NCI-H2107 (cell line): ENCODE results near the gene ARHGAP15.

Experiments used
- DNase-seq: peaks from one replicate; lab custom pipeline; 2025; lab: John Stamatoyannopoulos, UW

ARHGAP15 gene

DNA sequence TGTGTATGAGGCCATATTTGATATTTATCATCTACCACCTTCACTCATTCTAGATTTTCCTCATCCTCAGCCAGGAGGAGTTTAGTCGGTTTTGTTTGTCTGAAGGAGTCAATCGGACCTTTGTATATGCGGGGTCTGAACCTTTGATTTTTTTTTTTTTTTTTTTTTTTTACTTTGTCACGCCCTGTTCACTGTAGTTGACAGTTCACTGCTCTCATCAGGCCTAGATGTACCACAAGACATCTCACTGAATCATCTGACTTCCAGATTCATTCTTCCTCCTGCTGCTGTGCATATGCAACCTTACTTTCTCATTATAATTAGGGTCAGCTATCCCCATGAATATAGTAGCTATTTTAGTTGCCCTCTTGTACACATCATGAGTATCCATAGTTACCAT is 133.2 kb downstream of the ARHGAP15 start:
- DNase-seq, result no peak

DNA sequence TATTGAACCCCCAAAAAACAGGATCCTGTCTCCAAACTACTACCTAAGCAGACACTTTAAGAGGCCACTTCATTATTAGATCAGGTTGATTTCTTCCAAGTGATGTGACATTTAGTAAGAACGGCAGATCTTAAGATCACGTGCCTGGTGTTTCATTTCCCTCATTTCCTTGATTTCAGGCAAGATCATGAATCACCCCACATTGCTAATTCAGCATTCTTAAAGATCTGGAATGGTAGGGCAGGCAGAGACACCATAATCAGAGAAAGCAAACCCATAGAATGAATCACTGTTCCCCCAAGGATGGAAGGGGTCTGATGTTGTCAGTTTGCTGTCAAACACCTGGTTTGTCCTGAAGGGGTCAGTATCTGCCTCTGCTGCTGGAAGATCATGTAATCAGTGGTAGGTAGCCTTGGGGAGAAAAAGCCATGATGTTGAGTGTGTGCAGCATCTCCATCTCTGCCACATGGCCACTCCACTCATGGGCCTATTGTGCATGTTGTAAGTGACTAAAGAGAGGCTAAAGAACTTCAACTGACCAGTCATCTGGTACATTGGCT is 133.9 kb downstream of the ARHGAP15 start:
- DNase-seq, result no peak

DNA sequence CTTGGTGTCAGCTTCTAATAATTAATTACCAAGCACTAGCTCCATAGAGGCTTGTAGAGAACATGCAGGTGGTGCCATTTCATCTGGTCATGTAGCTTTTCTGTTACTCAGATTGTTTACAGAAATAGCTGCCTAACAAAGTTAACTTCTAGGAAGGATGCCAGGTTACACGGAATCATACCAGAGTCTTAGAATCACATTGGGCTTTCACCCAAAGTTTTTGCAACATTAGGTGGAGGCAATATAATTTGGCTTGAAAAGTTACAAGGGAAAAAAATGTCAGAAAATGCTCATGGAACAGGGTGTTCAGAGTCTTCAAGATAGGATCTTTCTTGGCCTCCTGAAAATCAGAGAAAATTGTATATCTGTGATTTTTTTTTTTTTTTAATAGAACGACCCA is 135.6 kb downstream of the ARHGAP15 start:
- DNase-seq, result no peak

GRCh38 chr2:143279672-143280071 is 150.5 kb downstream of the ARHGAP15 start:
- no peak for DNase-seq

GRCh38 chr2:143280097-143280757 is 151.0 kb downstream of the ARHGAP15 start:
- DNase-seq, result no peak

- DNase-seq, result no peak
These were observed 153.5 kb downstream of the ARHGAP15 start for GRCh38 chr2:143282684-143283083.

GRCh38 chr2:143284087-143284675 is 155.0 kb downstream of the ARHGAP15 start:
- no peak for DNase-seq

- no peak for DNase-seq
These were observed 159.8 kb downstream of the ARHGAP15 start for GRCh38 chr2:143289025-143289424.

- no peak for DNase-seq
These were observed 161.0 kb downstream of the ARHGAP15 start for GRCh38 chr2:143290221-143290620.

DNA sequence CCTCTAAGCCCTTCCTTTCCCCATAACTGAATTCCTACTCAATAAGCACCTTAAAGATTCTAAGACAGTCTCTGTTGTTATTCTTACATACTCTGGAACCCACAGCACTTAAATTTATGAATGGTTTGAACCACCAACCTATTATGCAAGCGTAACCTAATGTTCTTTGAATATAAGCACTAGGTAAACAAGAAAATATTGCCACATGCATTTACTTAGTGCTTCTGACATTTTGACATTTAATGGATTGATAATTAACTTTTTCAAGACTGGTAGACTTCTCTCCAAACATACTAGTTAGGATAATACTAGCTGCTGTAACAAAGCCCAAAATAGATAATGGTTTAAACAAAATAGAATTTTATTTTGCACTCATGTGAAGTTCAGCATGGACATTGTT is 164.8 kb downstream of the ARHGAP15 start:
- DNase-seq, result no peak

- no peak for DNase-seq
These were observed 166.9 kb downstream of the ARHGAP15 start for GRCh38 chr2:143296089-143296488.

DNA sequence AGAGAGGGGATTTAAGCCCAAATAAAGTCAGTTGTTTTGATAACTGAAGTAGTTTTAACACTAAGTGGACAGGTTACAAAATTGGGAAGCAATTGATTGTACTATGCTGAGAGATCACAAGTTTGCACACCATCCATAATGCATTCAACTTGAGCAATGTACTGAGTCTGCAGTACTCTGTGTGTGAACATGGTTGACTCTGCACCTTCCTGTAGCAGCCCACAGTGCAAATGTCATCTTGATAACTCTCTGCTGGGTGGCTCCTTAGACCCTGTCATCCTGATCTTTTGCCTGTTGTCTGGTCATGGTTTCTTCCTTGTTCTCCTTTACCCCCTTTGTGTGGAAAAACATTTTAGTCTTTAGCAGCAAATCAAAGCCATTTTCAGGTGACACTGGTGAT is 168.0 kb downstream of the ARHGAP15 start:
- no peak for DNase-seq

- no peak for DNase-seq
These were observed 171.3 kb downstream of the ARHGAP15 start for GRCh38 chr2:143300536-143300935.

- no peak for DNase-seq
These were observed 182.2 kb downstream of the ARHGAP15 start for GRCh38 chr2:143311426-143311825.

DNA sequence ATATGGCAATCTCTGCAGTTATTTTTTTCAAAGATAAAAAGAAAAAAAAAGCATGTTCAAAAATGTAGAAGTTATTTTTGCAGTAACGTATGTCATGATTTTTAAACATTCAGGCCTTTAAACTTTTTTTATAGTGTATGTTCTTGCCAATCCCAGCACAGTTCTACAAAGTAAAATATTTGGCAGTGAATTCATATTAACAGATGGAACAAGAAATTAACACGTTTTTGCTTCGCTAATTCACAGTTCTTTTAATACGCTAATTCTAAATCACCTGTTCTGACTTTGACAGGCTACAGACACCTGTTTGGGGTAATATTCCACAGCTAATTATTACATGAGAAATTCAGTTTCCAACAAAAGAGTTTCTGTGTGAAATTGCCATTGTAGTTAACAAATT is 183.2 kb downstream of the ARHGAP15 start:
- no peak for DNase-seq

DNA sequence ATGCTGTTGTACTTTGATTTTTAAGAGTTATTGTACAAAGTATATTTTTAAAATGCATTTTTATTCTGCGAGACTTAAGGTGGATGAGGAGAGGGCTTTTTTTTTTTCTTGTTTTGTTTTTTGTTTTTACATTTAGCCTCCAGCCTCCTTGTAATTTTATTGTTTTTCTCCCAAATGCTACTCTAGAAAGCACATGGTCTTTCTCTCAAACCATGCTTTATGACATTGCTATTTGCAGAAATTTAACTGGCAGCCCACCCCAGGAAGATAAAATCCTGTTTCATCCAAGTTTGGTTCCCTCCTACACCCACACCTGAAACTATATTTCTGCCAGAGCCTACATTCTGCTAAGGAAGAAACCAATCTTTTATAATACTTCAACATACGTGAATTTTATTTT is 184.6 kb downstream of the ARHGAP15 start:
- DNase-seq, result no peak

DNA sequence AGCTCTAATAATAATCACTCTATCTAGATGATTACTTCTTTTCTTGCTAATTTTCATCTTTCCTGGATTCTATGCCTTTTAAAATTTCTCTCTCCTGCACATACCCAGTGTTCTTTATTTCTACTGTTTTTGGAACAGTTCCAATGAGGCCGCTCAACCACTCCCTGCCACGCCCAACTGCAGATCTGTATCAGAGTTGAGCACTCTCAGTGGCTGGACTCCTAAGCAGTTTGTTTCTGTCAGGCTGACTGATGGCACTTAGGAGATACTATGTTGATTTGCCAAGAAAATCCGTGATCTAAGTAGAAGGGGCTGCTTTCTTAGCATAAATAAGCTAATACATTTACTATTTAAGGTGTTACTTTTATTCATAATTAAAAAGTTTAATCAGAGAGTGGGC is 192.8 kb downstream of the ARHGAP15 start:
- DNase-seq, result no peak

DNA sequence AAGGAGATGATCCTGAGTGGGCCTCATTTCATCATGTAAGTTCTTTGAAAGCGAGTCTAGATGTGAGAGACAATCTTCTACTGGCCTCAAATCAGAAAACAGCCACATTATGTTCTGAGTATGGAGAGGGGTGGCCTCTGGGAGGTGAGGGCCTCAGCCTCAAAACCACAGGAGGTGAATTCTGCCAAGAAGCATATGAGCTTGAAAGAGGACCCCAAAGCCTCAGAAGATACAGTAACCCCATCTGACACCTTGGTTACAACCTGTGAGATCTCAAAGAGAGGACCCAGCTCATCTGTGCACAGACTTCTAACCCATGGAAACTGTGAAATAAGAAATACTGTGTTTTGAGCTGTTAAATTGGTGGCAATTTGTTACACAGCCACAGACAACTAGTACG is 200.1 kb downstream of the ARHGAP15 start:
- DNase-seq, result no peak

DNA sequence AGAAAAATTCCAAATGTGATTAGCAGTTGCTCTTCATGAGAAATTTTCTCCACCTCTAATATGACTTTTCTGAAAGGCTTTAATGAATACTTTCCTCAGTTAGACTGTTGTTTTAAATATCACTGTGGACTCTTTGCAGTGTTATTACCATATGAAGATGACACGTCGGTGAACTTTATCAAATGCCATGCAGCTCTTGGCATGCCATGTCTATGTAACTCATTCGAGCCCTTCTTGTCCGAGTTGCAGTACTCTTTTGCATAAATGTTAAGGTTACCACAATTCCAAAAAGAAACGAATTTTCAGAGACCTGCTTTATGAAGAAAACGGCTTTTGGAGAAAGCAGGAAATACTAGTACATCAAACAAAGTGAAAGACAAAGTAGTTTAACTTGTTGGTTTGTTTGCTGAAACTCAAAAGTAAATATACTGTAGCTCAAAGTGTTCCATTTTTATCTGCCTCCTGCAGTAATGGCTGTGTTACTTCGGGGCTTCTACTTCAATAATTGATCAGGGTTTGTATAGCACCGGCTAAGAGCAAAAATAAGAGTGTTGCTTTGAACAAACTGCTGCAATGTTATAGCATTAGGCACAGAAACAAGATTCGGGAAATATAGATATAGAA is 204.1 kb downstream of the ARHGAP15 start:
- no peak for DNase-seq

DNA sequence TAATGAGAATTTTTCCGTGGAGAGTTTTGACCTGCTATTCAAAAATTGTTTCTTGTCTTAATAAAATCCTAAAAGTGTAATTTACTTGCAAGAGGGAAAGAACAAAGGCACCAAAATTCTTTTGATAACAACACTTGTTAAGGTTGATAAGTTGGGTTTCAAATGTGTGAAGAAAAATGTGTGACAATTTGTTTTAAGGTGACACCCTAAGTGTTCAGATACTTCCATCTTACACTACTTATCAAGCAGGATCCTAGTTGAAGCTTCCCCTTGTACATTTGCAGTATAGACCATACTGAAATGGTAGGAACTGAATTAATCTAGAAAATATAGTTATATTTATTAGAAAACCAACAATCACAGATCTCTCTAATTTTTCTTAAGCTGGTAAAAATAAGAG is 204.6 kb downstream of the ARHGAP15 start:
- DNase-seq, result no peak

DNA sequence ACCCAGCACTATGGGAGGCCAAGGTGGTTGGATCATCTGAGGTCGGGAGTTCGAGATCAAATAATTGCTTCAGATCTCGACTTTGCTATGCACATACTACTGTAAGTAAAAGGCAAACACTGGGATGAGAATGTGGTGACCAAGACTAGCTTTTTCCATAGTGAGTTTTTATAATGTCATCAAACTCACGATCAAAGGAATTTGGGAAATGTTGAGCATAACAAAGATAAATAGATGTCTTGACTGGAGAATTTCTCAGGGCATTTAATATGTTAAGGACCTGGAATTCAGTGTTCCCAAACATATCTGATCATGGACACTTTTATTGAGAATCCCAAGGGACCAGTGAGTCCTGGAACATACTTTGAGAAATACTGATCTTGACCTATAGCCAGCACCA is 205.6 kb downstream of the ARHGAP15 start:
- DNase-seq, result no peak

GRCh38 chr2:143336719-143337210 is 207.5 kb downstream of the ARHGAP15 start:
- DNase-seq, result no peak

DNA sequence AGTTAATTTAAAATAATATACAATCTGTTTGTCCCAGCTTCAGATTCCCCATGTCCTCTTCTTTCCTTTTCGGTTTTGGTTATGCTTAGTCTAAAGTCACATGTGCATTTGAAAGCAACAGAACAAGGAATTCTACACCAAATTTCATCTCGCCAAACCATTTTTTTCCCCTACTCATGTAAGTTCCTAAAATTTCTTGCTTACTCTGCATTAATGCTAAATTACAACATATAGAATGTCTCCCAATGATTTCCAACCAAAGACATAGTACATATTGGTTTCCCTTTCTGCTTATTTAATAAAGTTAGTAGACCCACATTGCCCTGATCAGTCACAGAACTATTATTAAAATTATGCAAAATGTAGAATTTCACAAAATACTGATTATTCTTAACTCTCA is 212.3 kb downstream of the ARHGAP15 start:
- DNase-seq, result no peak
